Mesendoderm (in vitro differentiated cells): Measurements from ENCODE around the gene PPWD1.
"Not testable (repeated sequence)": the region's sequence is repeated elsewhere in the genome, so short reads cannot be mapped to it uniquely, and the experiment has no call there.

Experiments
- DNase-seq: peaks from one replicate; pipeline ENCODE4 v3.0.0; 2013
- H2AK5ac ChIP-seq: 2 replicates; pipeline ENCODE4 v1.6.1; 2013; ENCODE audit warnings: low read length, inconsistent platforms
- H2BK120ac ChIP-seq: 2 replicates; pipeline ENCODE4 v1.6.1; 2013; ENCODE audit warnings: low read depth, mild to moderate bottlenecking, low read length, moderate library complexity, mixed read lengths
- H2BK15ac ChIP-seq: replicated peaks from 2 replicates; pipeline ENCODE4 v1.6.1; 2013; ENCODE audit warnings: low read depth, mild to moderate bottlenecking, moderate library complexity
- H2BK5ac ChIP-seq: 2 replicates; pipeline ENCODE4 v1.6.1; 2013; ENCODE audit warnings: low read length, inconsistent platforms
- H3K18ac ChIP-seq: 2 replicates; pipeline ENCODE4 v1.6.1; 2013; ENCODE audit warnings: mild to moderate bottlenecking, low read length, mixed read lengths
- H3K23ac ChIP-seq: one replicate; pipeline ENCODE4 v1.6.1; 2013; ENCODE audit warnings: low read length
- H3K27ac ChIP-seq: 2 replicates; pipeline ENCODE4 v1.5.1; 2013; ENCODE audit warnings: low read depth, mild to moderate bottlenecking, inconsistent platforms, low read length, moderate library complexity
- H3K27me3 ChIP-seq: 2 replicates; pipeline ENCODE4 v1.6.1; 2013; ENCODE audit warnings: low read length, control low read depth, mild to moderate bottlenecking, inconsistent platforms; ENCODE audit not compliant: insufficient read depth, poor library complexity
- H3K36me3 ChIP-seq: 2 replicates; pipeline ENCODE4 v1.6.1; 2013; ENCODE audit warnings: low read length, inconsistent platforms; ENCODE audit not compliant: control insufficient read depth, insufficient read depth
- H3K4ac ChIP-seq: one replicate; pipeline ENCODE4 v1.6.1; 2013; ENCODE audit warnings: low read depth, mild to moderate bottlenecking, low read length, moderate library complexity
- H3K4me1 ChIP-seq: 2 replicates; pipeline ENCODE4 v1.6.1; 2013; ENCODE audit warnings: low read depth, low read length, inconsistent platforms; ENCODE audit not compliant: control insufficient read depth
- H3K4me2 ChIP-seq: 2 replicates; pipeline ENCODE4 v1.6.1; 2013; ENCODE audit warnings: low read length
- H3K4me3 ChIP-seq: 2 replicates; pipeline ENCODE4 v1.5.1; 2013; ENCODE audit warnings: mild to moderate bottlenecking, low read length
- H3K56ac ChIP-seq: one replicate; pipeline ENCODE4 v1.6.1; 2013; ENCODE audit warnings: low read length
- H3K79me1 ChIP-seq: 2 replicates; pipeline ENCODE4 v1.6.1; 2013; ENCODE audit warnings: low read length, inconsistent platforms
- H3K79me2 ChIP-seq: 2 replicates; pipeline ENCODE4 v1.6.1; 2013; ENCODE audit warnings: mild to moderate bottlenecking, low read length; ENCODE audit not compliant: control insufficient read depth, insufficient read depth
- H3K9ac ChIP-seq: 2 replicates; pipeline ENCODE4 v1.6.1; 2013; ENCODE audit warnings: low read length, inconsistent platforms
- H4K5ac ChIP-seq: one replicate; pipeline ENCODE4 v1.6.1; 2013; ENCODE audit warnings: low read length
- H4K8ac ChIP-seq: one replicate; pipeline ENCODE4 v1.6.1; 2013; ENCODE audit warnings: low read depth, mild to moderate bottlenecking, control low read depth, low read length, moderate library complexity
- WGBS: extraction: QIAGEN DNeasy Blood & Tissue Kit; methylation state at CpG from one replicate; pipeline ENCODE4 v1.1.7; 2013; ENCODE audit warnings: low lambda C conversion rate, missing lambda C conversion rate; ENCODE audit not compliant: insufficient coverage; ENCODE audit errors: extremely low coverage; 5-methylcytosine and 5-hydroxymethylcytosine counted together

The PPWD1 gene

GRCh38 chr5:65601761-65602160, 38.7 kb downstream of the PPWD1 start:
- H3K27me3 ChIP-seq, H3K18ac ChIP-seq, H3K79me2 ChIP-seq, H3K23ac ChIP-seq, H3K27ac ChIP-seq, H3K56ac ChIP-seq, H2AK5ac ChIP-seq, H4K8ac ChIP-seq, H3K36me3 ChIP-seq, DNase-seq, H2BK120ac ChIP-seq, H2BK15ac ChIP-seq, H3K9ac ChIP-seq, H3K79me1 ChIP-seq, H3K4me3 ChIP-seq, H3K4me1 ChIP-seq, H4K5ac ChIP-seq, H3K4ac ChIP-seq, H3K4me2 ChIP-seq, H2BK5ac ChIP-seq: not testable (repeated sequence)
- WGBS: no CpG with 5 or more reads among the region's 1 CpG

- peak; percentile 80 for DNase-seq
- no peak overlapping the region for H3K4ac ChIP-seq
- no peak overlapping the region for H4K5ac ChIP-seq
- no CpG with 5 or more reads among the region's 3 CpGs for WGBS
- H3K56ac ChIP-seq: no peak overlapping the region
- no peaks in the 10 kb centered on the region for H3K36me3 ChIP-seq
- no peak overlapping the region for H3K27ac ChIP-seq
- H2BK5ac ChIP-seq: no peak overlapping the region
- H2BK120ac ChIP-seq: no peak overlapping the region
- no peak overlapping the region for H4K8ac ChIP-seq
- H3K79me2 ChIP-seq: no peaks in the 10 kb centered on the region
- no peak overlapping the region for H3K18ac ChIP-seq
- no peak overlapping the region for H3K4me3 ChIP-seq
- no peak overlapping the region for H3K23ac ChIP-seq
- H3K79me1 ChIP-seq: no peaks in the 10 kb centered on the region
- H3K9ac ChIP-seq: no peak overlapping the region
- no peaks in the 10 kb centered on the region for H3K27me3 ChIP-seq
- no peak overlapping the region for H3K4me2 ChIP-seq
- no peaks in the 10 kb centered on the region for H3K4me1 ChIP-seq
- H2AK5ac ChIP-seq: no peak overlapping the region
- no peak overlapping the region for H2BK15ac ChIP-seq
Measured at GRCh38 chr5:65611524-65611923, 48.4 kb downstream of the PPWD1 start.

DNA sequence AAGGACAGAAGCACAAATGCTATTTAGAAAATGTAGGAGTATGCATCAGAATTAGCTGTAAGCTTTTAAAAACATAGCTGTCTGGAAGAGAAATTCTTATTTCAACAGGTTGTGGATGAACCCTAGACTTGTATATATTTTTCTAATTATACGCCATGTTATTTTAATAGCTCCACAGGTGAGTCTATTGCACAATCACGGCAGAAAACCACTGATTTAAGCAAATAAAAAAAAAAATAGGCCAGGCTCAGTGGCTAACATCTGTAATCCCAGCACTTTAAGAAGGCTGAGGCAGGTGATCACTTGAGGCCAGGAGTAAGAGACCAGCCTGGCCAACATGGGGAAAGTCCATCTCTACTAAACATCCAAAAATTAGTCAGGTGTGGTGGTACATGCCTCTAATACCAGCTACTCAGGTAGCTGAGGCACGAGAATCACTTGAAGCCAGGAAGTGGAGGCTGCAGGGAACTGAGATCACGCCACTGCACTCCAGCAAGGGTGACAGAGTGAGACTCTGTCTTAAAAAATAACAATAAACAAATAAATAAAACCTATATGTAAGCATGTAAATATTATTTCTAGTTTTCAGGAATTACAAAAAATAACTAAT, 49.3 kb downstream of the PPWD1 start:
- H3K9ac ChIP-seq: no peak overlapping the region
- H2BK15ac ChIP-seq: no peak overlapping the region
- no peak overlapping the region for H2BK5ac ChIP-seq
- H3K18ac ChIP-seq: no peak overlapping the region
- no peaks in the 10 kb centered on the region for H3K4me1 ChIP-seq
- H3K23ac ChIP-seq: no peak overlapping the region
- no peaks in the 10 kb centered on the region for H3K27me3 ChIP-seq
- H3K4me2 ChIP-seq: no peak overlapping the region
- H3K27ac ChIP-seq: no peak overlapping the region
- WGBS: no CpG with 5 or more reads among the region's 4 CpGs
- no peak overlapping the region for H4K5ac ChIP-seq
- H4K8ac ChIP-seq: no peak overlapping the region
- H3K56ac ChIP-seq: no peak overlapping the region
- H2BK120ac ChIP-seq: no peak overlapping the region
- no peak overlapping the region for H3K4ac ChIP-seq
- DNase-seq: no peak
- no peaks in the 10 kb centered on the region for H3K79me2 ChIP-seq
- H3K79me1 ChIP-seq: no peaks in the 10 kb centered on the region
- H3K36me3 ChIP-seq: no peaks in the 10 kb centered on the region
- no peak overlapping the region for H2AK5ac ChIP-seq
- H3K4me3 ChIP-seq: no peak overlapping the region

GRCh38 chr5:65620021-65620420, 56.9 kb downstream of the PPWD1 start:
- Histone ChIP-seq H3K79me2 (peaks cover 6% of the 10 kb centered on the region), H3K36me3 (no peaks in the 10 kb centered on the region), H2BK5ac (no peak overlapping the region), H3K79me1 (peaks cover 4% of the 10 kb centered on the region), H3K23ac (no peak overlapping the region), H3K56ac (no peak overlapping the region), H2BK15ac (no peak overlapping the region), H3K27me3 (no peaks in the 10 kb centered on the region), H2BK120ac (no peak overlapping the region), H3K9ac (no peak overlapping the region), H3K4me2 (no peak overlapping the region), H4K5ac (no peak overlapping the region), H3K4me3 (no peak overlapping the region), H3K18ac (no peak overlapping the region), H3K27ac (no peak overlapping the region), H3K4me1 (peaks cover 4% of the 10 kb centered on the region), H4K8ac (no peak overlapping the region), H2AK5ac (no peak overlapping the region), H3K4ac (no peak overlapping the region)
- no CpG with 5 or more reads among the region's 4 CpGs for WGBS
- no peak for DNase-seq

DNA sequence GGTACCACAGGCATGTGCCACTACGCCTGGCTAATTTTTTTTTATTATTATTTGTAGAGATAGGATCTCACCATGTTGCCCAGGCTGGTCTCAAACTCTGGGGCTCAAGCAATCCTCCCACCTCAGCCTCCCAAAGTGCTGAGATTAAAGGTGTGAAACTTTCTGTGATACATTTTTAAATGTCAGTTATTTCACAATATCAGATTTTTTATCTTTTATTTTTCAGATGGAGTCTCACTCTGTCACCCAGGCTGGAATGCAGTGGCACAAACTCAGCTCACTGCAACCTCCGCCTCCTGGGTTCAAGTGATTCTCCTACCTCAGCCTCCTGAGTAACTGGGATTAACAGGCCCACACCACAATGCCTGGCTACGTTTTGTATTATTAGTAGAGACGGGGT, 58.9 kb downstream of the PPWD1 start:
- not testable (repeated sequence) for H3K4me3 ChIP-seq, H3K27me3 ChIP-seq, H4K8ac ChIP-seq, H2BK15ac ChIP-seq, H3K18ac ChIP-seq, DNase-seq, H3K4me2 ChIP-seq, H2AK5ac ChIP-seq, H3K4me1 ChIP-seq, H3K23ac ChIP-seq, H2BK120ac ChIP-seq, H4K5ac ChIP-seq, H3K79me1 ChIP-seq, H2BK5ac ChIP-seq, H3K27ac ChIP-seq, H3K4ac ChIP-seq, H3K56ac ChIP-seq, H3K36me3 ChIP-seq, H3K9ac ChIP-seq
- WGBS: no CpG with 5 or more reads among the region's 4 CpGs
- peaks cover 11% of the 10 kb centered on the region for H3K79me2 ChIP-seq

DNA sequence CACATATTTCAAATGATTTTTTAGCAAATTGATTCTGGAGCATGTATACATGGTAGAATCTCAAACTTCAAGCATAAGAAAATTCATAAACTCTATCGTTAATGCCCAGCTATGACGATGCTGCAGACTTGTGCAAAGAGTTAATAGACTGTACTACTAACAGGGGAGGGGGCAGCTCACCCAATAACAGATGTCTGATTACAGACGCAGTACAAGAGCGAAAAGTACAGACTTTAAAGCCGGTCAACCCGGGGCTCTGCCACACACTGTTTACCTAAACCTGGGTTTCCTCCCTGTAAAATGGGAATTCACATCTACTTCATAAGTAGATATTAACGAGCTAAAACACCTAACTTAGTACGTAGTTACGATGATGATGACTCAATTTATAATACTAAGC, 60.4 kb downstream of the PPWD1 start:
- Histone ChIP-seq H2AK5ac (no peak overlapping the region), H3K23ac (no peak overlapping the region), H2BK15ac (no peak overlapping the region), H3K27me3 (no peaks in the 10 kb centered on the region), H3K79me1 (peaks cover 6% of the 10 kb centered on the region), H3K56ac (peak overlapping the region; percentile 90), H3K27ac (no peak overlapping the region), H3K4me3 (peak overlapping the region; percentile 87), H2BK5ac (no peak overlapping the region), H3K79me2 (peaks cover 11% of the 10 kb centered on the region), H4K8ac (no peak overlapping the region), H3K36me3 (no peaks in the 10 kb centered on the region), H2BK120ac (no peak overlapping the region), H3K4me1 (peaks cover 4% of the 10 kb centered on the region), H3K18ac (no peak overlapping the region), H3K9ac (peak overlapping the region; percentile 79), H3K4me2 (peak overlapping the region; percentile 45), H4K5ac (no peak overlapping the region), H3K4ac (no peak overlapping the region)
- no peak for DNase-seq
- no CpG with 5 or more reads among the region's 9 CpGs for WGBS
